Activated B cell treated with CpG ODN at 0.5 μM for 24 hours (primary cell): ENCODE measurements around the gene ACTR1B. TPM values are rescaled to one million over a fixed set of nuclear protein-coding genes. Genes with fewer than 3 reads are reported as not detected.

ENCODE experiments used
- ATAC-seq: fragments of 200-7000 bp; cut with Tn5 transposase; one replicate; pipeline ENCODE4 v1.10.0; 2021; ENCODE audit warnings: low read depth, mild to moderate bottlenecking, moderate library complexity
- CTCF ChIA-PET: fragments of 350-600 bp; sonication (Branson Sonifier 250); formaldehyde crosslinking; loops from one replicate; lab custom pipeline; 2021; ENCODE audit warnings: antibody characterized with exemption; lab: Charles Lee
- POLR2A ChIA-PET: fragments of 350-600 bp; sonication (Branson Sonifier 250); formaldehyde crosslinking; loops from one replicate; lab custom pipeline; 2021; ENCODE audit warnings: antibody characterized with exemption; lab: Charles Lee
- DNase-seq: peaks from one replicate; pipeline ENCODE4 v3.0.0; 2022
- H3K27ac Mint-ChIP-seq: one replicate; pipeline ENCODE4 v1.8.0; 2020; ENCODE audit warnings: mixed read lengths
- H3K27me3 Mint-ChIP-seq: one replicate; pipeline ENCODE4 v1.8.0; 2021; ENCODE audit warnings: mixed read lengths
- H3K36me3 Mint-ChIP-seq: one replicate; pipeline ENCODE4 v1.8.0; 2021; ENCODE audit warnings: low read depth, mixed read lengths
- H3K4me1 Mint-ChIP-seq: one replicate; pipeline ENCODE4 v1.8.0; 2021; ENCODE audit warnings: mixed read lengths
- H3K4me3 Mint-ChIP-seq: one replicate; pipeline ENCODE4 v1.8.0; 2020; ENCODE audit warnings: mild to moderate bottlenecking, mixed read lengths
- H3K9me3 Mint-ChIP-seq: one replicate; pipeline ENCODE4 v1.8.0; 2020; ENCODE audit warnings: mixed read lengths
- intact Hi-C: fragments of 100-400 bp; cut with micrococcal nuclease; formaldehyde crosslinking; loops from one replicate; pipeline ENCODE4 v1.15.1; 2024
- total RNA-seq: library from RNA; stranded (reverse); gene quantifications from 2 replicates; pipeline ENCODE4 v1.2.3, GENCODE V29; 2022
- TF ChIP-seq, protein P1 (sequence below): fragments of 200-600 bp; IDR thresholded peaks from one replicate; pipeline ENCODE4 v1.8.0; 2022; ENCODE audit warnings: antibody characterized with exemption, mild to moderate bottlenecking

Gene ACTR1B
- total RNA-seq, 1 donor from 2014 or later: 55.9 TPM

DNA sequence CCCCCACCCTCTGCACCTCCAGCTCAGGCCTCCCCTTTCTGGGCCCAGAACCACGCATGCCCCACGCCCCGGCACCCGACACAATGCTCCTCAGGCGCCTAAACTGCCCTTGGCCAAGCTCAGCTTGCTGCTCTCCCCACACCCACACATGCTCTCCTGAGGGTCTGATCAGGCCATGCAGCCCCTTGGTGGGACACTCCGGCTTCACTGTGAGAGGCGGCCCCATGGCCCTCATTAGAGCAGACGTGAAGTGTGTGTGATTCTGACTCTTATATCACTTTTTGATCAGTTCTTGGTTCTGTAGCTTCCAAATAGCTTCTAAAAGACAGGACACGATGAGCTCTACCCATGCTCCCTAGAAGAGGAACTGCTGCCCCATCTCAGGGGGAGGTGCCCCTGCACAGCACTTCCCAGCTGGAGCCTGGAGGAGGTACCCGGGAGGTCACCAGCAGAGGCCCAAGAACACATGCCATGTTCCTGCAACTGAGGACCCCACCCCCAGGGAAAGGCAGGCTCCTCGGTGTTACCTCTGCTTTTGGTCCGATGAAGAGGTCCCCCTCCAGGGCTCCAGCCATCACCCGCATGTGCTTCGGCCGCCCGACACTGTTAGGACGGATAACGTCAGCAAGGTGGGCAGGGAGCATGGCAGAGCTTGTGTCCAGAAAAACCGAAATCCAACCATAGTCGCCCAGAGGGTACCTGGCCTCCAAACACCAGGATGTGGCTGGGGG, 3.6 kb downstream of the ACTR1B start:
- ATAC-seq (no peak), DNase-seq (no peak)
- no peak overlapping the region for H3K27ac Mint-ChIP-seq
- POLR2A ChIA-PET: interaction anchor here (7.5 kb wide), 1 partner anchor 13 kb away, joined by 207 read pairs; the partner anchor contains the start of gene COX5B
- CTCF ChIA-PET: interaction anchor here (0.7 kb wide), 1 partner anchor 827 kb away, joined by 3 read pairs; no protein-coding TSS in a partner anchor
- peaks cover 28% of the 10 kb centered on the region for H3K4me1 Mint-ChIP-seq
- H3K36me3 Mint-ChIP-seq: peaks cover 51% of the 10 kb centered on the region
- no peak overlapping the region for H3K4me3 Mint-ChIP-seq
- H3K27me3 Mint-ChIP-seq: no peaks in the 10 kb centered on the region
- intact Hi-C loops: loop anchor here (5.0 to 10.0 kb wide), 8 partner anchors 87 to 1832 kb away; partner anchors contain the start of genes ANKRD39, C2orf15, CNNM3 and CNNM4
- TF ChIP-seq, protein P1, sequence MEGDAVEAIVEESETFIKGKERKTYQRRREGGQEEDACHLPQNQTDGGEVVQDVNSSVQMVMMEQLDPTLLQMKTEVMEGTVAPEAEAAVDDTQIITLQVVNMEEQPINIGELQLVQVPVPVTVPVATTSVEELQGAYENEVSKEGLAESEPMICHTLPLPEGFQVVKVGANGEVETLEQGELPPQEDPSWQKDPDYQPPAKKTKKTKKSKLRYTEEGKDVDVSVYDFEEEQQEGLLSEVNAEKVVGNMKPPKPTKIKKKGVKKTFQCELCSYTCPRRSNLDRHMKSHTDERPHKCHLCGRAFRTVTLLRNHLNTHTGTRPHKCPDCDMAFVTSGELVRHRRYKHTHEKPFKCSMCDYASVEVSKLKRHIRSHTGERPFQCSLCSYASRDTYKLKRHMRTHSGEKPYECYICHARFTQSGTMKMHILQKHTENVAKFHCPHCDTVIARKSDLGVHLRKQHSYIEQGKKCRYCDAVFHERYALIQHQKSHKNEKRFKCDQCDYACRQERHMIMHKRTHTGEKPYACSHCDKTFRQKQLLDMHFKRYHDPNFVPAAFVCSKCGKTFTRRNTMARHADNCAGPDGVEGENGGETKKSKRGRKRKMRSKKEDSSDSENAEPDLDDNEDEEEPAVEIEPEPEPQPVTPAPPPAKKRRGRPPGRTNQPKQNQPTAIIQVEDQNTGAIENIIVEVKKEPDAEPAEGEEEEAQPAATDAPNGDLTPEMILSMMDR: no peak
- H3K9me3 Mint-ChIP-seq: no peaks in the 10 kb centered on the region

DNA sequence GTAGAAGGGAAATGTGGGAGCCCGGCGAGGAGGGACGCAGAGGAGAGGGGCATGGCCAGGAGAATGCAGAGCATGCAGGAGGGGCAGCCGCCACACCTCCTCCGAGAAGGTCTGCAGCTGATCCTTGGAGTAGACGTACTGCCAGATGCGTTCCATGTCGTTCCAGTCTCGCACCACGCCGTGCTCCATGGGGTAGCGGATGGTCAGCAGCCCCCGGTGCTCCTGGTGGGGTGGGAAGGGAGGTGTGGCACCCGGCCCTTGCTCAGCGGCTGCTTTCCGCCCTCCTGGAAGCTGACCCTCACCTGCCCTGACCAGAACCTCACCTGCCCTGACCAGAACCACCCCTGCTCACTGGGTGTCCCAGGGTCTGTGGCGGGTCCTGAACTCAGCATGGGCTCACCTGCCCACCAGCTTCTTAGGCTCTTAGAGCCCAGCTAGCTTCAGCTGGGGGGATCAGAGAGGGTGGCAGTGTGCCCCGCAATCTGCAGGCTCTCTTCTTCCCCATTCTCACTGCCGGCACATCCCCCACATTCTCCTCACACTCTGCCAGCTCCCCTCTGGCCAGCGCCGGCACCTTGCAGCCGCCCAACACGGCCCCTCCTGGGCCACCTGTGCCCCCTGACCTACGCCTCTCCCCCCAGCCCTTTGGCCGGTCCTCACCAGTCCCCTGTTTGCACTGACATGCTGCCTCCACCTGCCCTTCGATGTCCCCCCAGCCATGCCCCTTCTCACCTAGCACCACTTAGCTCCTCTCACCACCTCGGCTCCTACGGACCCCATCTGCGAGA, 4.4 kb downstream of the ACTR1B start:
- no peak overlapping the region for H3K4me3 Mint-ChIP-seq
- intact Hi-C loops: loop anchor here (5.0 to 10.0 kb wide), 8 partner anchors 88 to 1833 kb away; partner anchors contain the start of genes ANKRD39, C2orf15, CNNM3 and CNNM4
- H3K27me3 Mint-ChIP-seq: no peaks in the 10 kb centered on the region
- TF ChIP-seq, protein P1: no peak
- ChIA-PET POLR2A (interaction anchor here (7.5 kb wide), 1 partner anchor 12 kb away, joined by 207 read pairs; the partner anchor contains the start of gene COX5B), CTCF (interaction anchor here (0.7 kb wide), 1 partner anchor 828 kb away, joined by 3 read pairs; no protein-coding TSS in a partner anchor)
- DNase-seq: no peak
- H3K27ac Mint-ChIP-seq: no peak overlapping the region
- H3K4me1 Mint-ChIP-seq: peaks cover 23% of the 10 kb centered on the region
- peaks cover 57% of the 10 kb centered on the region for H3K36me3 Mint-ChIP-seq
- no peak for ATAC-seq
- no peaks in the 10 kb centered on the region for H3K9me3 Mint-ChIP-seq

DNA sequence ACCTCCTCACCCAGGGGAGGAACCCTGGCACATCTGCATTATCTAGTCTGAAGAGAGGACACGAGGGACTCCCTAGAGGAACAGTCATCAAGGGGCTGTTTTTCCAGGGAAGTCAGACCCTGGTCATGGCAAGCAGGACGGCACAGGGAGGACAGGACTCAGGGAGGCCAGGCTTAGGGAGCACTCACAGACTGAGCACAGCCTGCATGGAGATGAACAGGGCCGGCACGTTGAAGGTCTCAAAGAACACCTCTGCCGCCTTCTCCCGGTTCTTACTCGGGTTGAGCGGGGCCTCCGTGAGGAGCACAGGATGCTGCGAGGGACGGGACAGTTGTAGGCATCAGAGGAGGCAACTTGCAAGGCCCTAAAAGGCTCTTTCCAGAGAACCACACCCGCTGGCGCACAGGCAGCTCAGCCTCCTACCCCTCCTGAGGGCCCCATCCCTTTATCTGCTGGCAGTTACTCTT, 5.1 kb downstream of the ACTR1B start:
- TF ChIP-seq, protein P1: no peak
- Mint-ChIP-seq H3K4me3 (no peak overlapping the region), H3K9me3 (no peaks in the 10 kb centered on the region), H3K36me3 (peaks cover 59% of the 10 kb centered on the region), H3K27ac (no peak overlapping the region), H3K27me3 (no peaks in the 10 kb centered on the region), H3K4me1 (peaks cover 23% of the 10 kb centered on the region)
- POLR2A ChIA-PET: interaction anchor here (7.5 kb wide), 1 partner anchor 11 kb away, joined by 207 read pairs; the partner anchor contains the start of gene COX5B
- CTCF ChIA-PET: no interaction called here
- DNase-seq (no peak), ATAC-seq (no peak)
- intact Hi-C loops: no loop called here

DNA sequence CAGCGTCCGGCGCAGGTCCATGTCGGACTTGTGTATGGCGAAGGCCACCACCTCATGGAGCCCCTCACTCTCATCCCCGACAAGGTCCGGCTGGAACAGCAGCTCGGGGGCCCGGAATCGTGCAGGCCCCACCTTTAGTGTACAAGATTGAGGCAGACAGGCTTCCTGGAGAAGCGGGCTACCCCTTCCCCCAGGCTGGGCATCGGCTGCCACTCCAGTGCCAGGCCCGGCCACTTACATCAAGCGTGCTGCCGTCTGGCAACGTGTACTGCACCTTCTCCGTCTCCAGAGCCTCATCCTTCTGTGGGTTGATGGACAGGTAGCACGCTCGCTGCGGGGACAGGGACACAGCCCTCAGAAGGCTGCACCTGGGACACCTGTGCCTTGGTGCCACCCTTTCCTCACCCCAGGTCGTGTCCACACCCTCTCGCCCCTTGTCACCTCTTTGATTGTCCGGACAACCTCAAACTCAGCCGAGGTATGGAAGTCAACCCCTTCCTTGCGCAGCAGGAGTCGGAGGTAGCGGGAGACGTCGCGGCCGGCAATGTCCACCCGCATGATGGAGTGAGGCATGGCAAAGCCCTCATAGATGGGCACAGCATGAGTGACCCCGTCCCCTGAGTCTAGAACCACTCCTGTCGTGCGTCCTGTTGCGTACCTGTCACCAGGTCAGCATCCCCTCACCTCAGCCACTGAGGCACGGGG, 5.7 kb downstream of the ACTR1B start:
- intact Hi-C loops: no loop called here
- TF ChIP-seq, protein P1: no peak
- DNase-seq (no peak), ATAC-seq (no peak)
- no peak overlapping the region for H3K4me3 Mint-ChIP-seq
- ChIA-PET POLR2A (no interaction called here), CTCF (no interaction called here)
- H3K9me3 Mint-ChIP-seq: no peaks in the 10 kb centered on the region
- H3K36me3 Mint-ChIP-seq: peaks cover 56% of the 10 kb centered on the region
- H3K27me3 Mint-ChIP-seq: no peaks in the 10 kb centered on the region
- no peak overlapping the region for H3K27ac Mint-ChIP-seq
- peaks cover 21% of the 10 kb centered on the region for H3K4me1 Mint-ChIP-seq
